Left cardiac atrium (tissue), 4 donors: ENCODE measurements around the gene PLCXD1. TPM values are rescaled to one million over a fixed set of nuclear protein-coding genes. Genes with fewer than 3 reads are reported as not detected.
"Not testable (repeated sequence)": the region's sequence is repeated elsewhere in the genome, so short reads cannot be mapped to it uniquely, and the experiment has no call there.

Experiments
- ATAC-seq, 2 donors: fragments of 200-7000 bp; cut with Tn5 transposase; one replicate each; pipeline ENCODE4 v1.9.1; 2020; ENCODE audit warnings: mild to moderate bottlenecking in 2 of 2, moderate library complexity in 2 of 2
- DNase-seq: peaks from one replicate; pipeline ENCODE4 v3.0.0-alpha.2; 2020
- intact Hi-C, 2 donors: fragments of 100-400 bp; cut with DNase I; formaldehyde crosslinking; loops; one replicate each; pipeline versions ENCODE4 v1.14.1 to v1.15.1; 2022 to 2023
- total RNA-seq, 2 donors: library from RNA; stranded (reverse); fragmentation: NEBNext Ultra II Directional; extraction: Animal tissue kit (Norgen Biotek cat#: 25700); gene quantifications; one replicate each; pipeline ENCODE4 v1.2.1, GENCODE V29; 2021
- donor health status: DM: no; HTN: yes; CAD: no.
- donor health status: DM: no; HTN: yes; CAD: no; lungs with severe emphysema.
- donor health status: DM: yes; HTN: yes; CAD: no.
- donor health status: Dilated cardiomyopathy.

PLCXD1 gene
- total RNA-seq, 2 donors from 2014 or later = 2.9 to 13.7 TPM

DNA sequence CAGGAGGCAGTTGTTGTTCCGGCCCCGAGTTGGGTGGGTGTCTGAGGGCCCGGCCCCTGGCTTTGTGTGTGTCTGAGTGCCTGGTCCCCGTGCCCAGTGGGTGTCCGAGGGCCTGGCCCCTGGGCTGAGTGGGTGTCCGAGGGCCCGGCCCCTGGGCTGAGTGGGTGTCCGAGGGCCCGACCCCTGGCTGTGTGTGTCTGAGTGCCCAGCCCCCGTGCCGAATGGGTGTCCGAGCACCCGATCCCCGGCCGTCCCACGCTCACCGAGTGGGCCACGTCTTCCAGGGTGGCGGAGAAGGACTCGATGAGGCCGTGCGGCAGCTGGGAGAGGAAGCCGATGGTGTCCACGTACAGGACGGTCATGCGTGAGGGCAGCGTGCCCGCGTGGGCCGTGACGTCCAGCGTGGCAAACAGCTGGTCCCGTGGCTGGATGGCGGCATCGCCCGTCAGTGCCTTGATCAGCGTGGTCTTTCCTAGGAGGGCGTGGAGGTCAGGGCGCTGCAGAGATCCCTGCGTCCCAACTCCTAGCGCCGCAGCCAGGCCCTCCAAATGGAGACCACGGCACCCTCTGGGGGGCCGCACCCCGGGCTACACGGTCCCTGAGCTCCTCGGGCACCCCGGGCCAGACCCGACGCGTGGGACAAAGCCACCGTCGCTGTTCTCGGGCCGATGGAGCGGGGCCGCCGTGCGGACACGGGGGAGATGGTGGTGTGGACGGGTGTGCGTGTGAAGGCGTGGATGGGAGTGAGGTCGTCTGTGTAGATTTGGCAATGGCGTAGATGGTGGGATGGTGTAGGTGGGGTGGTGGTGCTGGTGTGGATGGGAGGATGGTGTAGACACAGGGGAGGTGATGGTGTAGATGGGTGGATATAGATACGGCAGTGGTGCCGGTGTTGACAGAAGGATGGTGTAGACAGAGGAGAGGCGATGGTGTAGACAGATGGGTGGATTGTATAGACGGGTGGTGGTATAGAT, 30.3 kb downstream of the PLCXD1 start:
- ATAC-seq (no peak), DNase-seq (peak; percentile 16)
- intact Hi-C loops = no loop called here

DNA sequence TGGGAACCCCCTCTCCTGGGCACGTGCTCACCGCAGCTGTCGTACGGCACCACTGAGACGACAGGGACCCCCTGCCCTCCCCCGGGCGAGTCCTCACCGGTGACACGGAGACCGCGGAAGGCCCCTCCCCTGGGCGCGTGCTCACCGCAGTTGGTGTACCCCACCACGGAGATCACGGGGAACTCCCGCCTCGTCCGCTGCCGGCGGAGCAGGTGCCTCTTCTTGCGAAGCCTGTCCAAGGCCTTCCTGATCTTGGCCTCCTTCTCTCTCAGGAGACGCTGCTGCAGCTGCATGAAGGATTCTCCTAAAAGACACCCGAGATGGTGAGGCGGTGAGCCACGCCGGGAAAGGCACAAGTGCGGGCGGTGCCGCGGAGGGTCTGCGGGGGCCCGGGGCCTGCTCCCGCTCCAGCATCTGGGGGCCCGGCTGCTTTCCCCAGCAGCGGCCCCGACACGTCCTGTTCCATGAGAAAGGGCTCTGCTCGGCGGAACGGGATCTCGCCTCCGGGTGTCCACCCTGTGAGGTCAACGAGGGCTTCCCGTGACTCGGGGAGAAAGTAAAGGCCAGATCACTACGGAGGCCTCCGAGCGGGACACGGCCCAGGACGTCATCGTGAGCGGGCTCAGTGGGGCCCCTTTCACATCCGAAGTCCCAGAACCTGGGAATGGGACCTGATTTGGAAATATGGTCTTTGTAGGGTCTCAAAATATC, 31.6 kb downstream of the PLCXD1 start:
- DNase-seq = peak; percentile 13
- intact Hi-C loops = no loop called here
- no peak for ATAC-seq

DNA sequence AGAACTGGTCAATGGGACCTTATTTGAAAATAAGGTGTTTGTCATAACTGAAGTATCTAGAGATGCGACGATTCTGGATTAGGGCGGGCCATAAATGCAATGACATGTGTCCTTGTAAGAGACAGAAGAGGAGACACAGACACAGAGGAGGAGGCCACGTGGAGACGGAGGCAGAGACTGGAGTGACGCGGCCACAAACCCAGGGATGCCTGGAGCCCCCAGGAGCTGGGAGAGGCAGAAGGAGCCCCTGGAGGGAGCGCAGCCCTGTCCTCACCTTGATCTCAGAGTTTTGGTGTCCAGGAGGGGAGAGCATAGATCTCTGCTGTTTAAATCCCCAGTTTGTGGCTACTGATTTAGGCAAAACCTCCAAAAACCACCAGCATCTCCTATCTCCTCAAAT, 32.4 kb downstream of the PLCXD1 start:
- intact Hi-C loops = no loop called here
- peak; percentile 11 for DNase-seq

DNA sequence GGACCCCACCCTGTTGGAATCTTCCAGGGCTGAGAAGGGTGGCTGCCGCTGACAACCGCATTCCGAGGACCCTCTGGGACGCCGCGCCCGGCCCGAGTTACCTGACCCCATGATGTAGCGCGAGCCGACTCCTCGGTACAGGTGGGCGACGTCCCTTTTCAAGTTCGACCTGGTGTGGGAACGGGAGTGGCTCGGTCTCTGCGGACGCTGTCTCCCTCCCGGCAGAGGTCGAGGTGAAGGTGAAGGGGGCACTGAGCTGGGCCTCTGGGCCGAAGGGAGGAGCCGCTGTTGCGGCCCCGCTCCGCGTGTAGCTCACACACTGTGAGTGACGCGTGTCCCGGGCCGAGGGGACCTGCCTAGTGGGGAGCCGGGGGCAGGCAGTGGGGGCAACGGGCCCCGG, 32.9 kb downstream of the PLCXD1 start:
- no peak for ATAC-seq
- peak; percentile 22 for DNase-seq
- intact Hi-C loops = no loop called here

More for the DNA sequence above, 32.4 kb downstream of the PLCXD1 start:
- no peak for ATAC-seq

DNA sequence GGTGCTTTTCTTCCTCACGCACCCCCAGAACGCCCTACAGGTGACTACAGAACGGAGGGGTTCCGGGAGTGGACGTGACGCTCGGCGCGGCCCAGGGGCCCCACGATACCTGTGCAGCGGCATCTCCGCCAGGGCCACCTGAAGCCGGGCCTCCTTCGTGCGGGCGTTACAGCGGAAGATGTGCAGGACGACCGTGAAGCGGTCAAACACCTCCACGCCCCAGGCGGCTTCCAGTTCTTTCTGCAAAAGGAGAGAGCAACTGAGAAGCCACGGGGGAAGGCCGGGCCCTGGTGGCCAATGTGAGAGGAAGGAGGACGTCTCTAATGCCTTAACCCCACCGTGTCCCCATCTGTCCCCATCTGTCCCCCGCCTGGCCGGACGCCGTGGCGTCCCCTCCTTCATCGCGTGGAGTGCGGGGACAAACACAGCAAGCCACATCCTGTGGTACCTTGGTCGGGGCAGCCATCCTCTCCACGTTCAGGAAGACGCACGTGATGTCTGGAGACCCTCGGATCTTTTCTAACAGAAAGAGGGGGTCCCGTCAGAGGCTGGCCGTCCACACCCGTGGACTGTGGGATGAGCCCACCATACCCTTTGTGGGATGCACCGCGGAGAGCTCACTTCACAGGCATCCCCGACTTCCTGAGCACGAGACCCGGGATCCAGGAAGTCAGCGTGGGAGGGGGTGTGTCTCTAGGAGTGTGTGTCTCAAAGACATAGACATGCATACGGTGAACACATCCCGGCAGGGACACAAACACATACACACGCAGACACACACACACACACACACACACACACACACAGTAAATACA, 33.8 kb downstream of the PLCXD1 start:
- intact Hi-C loops = no loop called here
- DNase-seq (peak; percentile 17), ATAC-seq (no peak)

DNA sequence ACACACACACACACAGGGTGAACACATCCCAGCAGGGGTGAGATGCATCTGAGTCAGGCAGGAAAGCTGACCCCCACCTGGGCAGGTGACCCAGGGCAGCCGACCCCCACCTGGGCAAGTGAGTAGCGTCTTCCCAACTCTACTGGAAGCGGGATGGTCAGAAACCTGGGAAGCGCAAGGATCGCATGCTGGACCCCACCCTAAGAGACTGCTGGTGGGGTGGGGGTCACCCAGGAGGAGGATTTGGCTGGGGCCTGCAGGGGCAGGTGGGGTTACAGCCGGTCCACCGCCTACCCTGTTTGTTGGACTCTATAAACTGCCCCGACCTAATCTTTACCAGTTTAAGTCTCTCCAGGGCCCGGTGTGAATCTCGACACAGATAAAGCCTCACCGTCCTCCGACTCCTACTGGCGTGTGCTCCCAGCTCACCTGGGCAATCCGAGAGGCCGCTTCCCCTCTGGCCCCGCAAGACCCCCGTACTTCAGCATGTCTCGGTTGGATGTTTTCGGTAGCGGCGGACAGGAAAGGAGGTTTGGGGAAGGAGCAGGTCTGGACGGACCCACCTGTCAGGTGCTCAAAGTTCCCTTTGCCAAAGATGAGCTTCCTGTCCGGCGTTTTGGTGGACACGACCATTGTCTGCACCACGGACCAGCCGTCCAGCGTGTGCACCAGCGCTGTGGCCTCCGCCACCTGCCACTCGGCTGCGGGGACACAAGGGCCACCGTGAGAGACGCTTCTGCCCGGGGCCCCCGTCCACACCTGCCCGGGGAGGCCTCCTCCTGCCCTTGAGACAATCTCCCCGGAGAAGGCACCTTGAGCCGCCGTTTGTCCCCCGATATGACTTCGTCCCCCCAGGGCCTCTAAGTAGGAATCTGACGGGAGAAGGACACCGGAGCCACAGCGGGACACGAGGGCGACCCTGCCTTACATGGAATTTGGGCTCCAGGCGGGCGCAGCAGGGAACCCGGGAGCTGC, 35.5 kb downstream of the PLCXD1 start:
- DNase-seq (peak; percentile 29), ATAC-seq (no peak)
- intact Hi-C loops = no loop called here

DNA sequence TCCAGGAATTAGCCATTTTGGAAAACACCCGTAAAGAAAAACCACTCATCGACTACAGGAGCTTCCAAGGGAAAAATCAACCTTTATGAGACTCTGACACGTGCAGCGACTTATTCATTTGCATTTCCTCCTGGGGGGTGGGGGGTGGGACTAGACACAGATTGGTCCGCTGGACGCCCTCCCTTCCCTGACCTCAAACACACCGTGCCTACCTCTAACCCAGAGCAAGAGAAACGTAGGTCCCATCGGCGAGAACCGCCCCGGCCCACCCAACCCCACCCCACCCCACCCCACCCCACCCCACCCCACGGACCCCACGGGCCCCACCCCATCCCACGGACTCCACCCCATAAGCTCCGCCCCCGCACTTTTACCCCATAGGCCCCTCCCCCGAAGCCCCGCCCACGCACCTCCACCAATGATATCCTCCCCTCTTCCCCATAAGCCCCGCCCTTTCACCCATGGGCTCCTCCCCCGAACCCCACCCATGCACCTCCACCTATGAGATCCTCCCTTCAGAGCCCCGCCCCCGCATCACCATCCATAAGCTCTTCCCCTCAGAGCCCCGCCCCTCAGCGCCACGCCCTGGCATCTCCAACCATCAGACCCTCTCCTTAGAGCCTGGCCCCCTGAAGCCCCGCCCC, 36.4 kb downstream of the PLCXD1 start:
- DNase-seq (no peak), ATAC-seq (no peak)
- intact Hi-C loops = no loop called here

DNA sequence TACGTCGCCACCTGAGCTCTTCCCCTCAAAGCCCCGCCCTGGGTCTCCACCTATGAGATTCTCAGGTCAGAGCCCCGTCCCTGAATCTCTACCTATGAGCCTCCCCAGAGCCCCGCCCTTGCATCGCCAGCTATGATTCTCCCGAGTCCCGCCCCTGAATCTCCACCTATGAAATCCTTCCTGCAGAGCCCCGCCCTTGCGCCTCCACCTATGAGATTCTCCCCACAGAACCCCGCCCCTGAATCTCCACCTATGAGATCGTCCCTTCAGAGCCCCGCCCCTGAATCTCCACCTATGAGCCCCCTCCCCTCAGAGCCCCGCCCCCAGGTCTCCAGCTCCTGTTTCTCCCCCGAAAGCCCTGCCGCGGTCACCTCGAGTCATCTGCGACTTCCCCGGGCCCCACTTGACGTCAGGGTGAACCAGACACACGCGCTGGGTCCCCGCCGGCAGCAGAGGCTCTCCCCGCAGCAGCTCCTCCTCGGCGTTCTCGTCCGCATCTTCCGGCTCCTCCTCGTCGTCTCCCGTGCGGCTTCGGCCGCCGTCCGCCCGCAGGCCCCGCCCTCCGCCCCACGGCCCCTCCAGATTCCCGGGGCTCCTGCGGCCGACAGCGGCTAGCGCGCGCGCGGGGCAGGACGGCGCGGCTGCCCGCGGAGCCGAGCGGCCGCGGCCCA, 37.0 kb downstream of the PLCXD1 start:
- peak; percentile 99 for DNase-seq
- peak; percentile 80 to 83 for ATAC-seq
- intact Hi-C loops = no loop called here

DNA sequence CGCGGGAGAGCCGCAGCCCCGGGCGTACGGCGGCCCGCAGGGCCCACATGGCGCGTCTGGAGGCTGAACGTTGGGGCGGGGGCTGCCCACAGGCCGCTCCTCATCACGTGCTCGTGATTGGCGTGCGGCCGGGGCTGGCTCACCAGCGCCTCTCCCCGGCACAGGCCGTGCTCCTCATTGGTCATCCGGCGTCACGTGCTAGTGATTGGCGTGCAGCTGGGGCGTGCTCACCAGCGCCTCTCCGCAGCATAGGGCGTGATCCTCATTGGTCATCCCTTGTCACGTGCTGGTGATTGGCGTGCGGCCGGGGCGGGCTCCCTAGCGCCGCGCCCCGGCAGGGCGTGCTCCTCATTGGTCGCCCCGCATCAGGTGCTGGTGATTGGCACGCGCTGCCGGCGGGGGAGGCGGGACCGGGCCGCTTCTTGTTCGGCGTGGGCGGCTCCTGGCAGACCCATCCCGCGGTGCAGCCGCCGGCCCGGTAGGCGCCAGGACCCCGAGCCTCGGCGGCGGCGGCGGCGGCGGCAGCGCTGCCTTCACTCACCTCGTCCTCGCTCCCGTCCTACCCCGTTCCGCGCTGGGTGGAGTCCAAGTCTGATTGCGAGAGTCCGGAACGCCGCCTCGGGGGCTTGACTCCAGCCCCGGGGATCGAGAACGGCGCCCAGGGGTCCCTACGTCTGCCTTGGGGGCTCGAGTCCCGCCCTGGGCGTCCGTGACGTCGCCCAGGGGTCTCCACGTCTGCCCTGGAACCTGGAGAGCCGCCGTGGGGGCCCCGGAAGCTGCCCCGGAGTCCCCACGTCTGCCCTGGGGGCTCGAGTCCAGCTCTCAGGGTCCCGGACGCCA, 37.8 kb downstream of the PLCXD1 start, which contains the start of gene GTPBP6:
TSS of gene GTPBP6 (minus strand) at position 58 of the 840 bp plus-strand sequence. CDS start at position 49, 9 bp downstream.
- peak; percentile 86 to 88 for ATAC-seq
- DNase-seq = peak; percentile 100

DNA sequence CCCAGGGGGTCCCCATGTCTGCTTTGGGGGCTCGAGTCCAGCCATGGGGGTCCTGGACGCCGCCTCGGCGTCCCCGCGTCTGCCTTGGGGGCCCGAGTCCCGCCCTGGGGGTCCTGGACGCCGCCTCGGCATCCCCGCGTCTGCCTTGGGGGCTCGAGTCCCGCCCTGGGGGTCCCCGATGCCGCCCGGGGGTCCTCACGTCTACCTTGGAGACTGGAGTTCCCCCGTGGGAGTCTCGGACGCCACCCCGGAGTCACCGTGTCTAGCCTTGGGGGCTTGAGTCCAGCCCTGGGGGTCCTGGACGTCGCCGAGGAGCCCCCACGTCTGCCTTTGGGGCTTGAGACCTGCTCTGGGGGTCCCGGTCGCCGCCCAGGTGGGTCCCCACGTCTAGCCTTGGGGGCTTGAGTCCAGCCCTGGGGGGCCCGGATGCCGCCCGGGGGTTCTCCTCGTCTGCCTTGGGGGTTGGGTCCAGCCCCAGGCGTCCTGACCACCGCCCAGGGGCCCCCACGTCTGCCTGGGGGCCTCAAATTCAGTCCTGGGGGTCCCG, 38.5 kb downstream of the PLCXD1 start:
- intact Hi-C loops = no loop called here
- peak; percentile 51 for DNase-seq
- no peak for ATAC-seq

More for the DNA sequence above, 37.8 kb downstream of the PLCXD1 start, which contains the start of gene GTPBP6:
- intact Hi-C loops = no loop called here

DNA sequence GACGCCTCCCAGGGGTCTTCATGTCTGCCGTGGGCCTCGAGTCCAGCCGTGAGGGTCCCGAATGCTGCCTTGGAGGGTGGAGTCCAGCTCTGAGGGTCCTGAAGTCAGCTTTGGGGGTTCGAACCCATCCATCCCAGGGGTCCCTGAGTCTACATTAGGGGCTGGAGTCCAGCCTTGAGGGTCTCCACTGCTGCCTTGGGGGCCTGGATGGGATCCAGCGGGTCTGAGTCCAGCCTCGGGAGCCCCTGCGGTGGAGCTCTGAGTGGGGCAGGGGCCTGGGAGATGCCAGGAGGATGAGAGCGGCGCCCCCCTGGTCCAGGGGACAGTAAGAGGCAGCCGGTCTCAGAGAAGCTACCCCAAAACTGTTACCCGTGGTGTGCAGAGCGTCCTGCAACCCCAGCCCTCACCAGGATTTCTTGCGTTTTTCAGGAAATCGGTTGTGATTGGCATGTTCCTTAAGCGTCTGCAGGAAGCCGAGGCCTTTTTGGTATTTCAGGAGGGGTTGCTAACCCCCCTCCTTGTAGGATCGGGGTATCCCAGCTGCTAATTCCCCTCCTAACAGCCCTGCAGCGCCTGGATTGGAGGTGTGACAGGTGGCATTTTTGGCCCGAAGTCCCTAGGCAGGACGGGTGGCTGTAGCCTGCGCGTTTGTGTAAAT, 39.1 kb downstream of the PLCXD1 start:
- DNase-seq = peak; percentile 47
- intact Hi-C loops = no loop called here
- ATAC-seq = no peak

DNA sequence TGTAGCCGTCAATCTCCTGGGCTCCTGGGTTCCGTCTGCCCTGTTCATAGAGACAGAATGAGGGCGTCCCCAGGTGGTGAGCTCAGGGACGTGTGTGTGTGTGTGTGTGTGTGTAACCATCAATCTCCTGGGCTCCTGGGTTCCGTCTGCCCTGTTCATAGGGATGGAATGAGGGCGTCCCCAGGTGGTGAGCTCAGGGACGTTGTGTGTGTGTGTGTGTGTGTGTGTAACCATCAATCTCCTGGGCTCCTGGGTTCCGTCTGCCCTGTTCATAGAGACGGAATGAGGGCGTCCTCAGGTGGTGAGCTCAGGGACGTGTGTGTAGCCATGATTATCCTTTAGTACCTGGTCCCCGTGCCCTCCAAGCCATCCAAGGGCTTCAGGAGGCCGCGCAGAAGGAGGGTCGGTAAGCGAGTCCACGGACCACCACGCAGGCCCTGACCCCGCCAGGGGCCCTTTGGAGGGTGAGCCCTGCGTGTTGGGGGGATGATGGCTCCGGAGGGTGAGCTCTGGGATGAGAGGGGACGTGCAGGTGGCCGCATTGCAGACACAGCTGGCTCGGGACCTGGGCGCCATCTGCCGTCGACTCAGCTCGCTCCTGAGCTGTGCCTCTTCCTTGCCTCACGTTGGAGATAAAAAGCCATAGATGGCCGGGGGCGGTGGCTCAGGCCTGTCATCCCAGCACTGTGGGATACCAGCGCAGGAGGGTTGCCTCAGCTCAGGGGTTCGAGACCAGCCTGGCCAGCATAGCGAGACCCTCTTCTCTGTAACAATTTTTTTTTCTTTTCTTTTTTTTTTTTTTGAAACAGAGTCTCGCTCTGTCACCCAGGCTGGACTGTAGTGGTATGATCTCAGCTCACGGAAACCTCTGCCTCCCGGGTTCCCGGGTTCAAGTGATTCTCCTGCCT, 42.8 kb downstream of the PLCXD1 start:
- intact Hi-C loops = no loop called here
- ATAC-seq = peak in 1 of 2 donors; percentile 7
- DNase-seq = peak; percentile 53

DNA sequence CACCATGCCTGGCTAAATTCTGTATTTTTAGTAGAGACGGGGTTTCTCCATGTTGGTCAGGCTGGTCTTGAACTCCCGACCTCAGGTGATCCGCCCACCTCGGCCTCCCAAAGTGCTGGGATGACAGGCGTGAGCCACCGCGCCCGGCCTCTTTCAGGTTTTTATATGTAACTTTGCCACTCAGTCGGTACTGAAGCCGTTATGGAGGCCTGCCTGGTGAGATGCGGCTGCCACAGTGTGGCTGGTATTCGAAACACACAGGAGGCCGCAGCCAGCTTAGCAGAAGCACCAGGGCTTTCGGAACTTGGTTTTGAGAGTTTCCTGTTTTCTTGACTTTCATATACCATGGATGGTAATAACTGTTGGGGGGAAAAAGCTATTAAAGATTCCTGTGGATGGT, 43.5 kb downstream of the PLCXD1 start:
- ATAC-seq, intact Hi-C loops: not testable (repeated sequence)
- peak; percentile 14 for DNase-seq

DNA sequence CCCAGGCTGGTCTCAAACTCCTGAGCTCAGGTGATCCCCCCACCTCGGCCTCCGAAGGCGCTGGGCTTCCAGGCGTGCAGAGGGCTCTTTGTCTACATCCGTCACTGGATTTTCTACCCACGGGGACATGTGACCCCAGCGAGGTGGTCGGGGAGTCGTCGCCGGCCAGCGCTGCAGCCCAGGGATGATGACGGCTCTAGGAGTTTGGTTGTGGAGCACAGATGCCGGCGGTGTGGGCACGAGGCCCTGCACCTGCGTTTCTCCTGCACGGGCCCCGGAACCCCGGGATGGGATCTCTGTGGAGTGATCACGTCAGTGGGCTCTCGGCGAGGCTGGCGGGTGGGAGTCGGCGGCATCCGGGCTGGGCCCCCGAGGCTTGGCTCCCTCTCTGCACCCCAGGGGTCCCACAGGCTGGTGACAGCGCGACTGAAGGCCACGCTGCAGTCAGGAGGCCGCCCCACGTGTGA, 46.5 kb downstream of the PLCXD1 start:
- intact Hi-C loops = no loop called here
- ATAC-seq (no peak), DNase-seq (peak; percentile 25)
